Caco-2 (cell line): ENCODE measurements around the gene ZNF521. TPM values are rescaled to one million over a fixed set of nuclear protein-coding genes. Genes with fewer than 3 reads are reported as not detected.

Experiments
- BruUV-seq: library from RNA; stranded (reverse); fragments of 400-500 nt; replicated peaks from 2 replicates; lab custom pipeline; 2021; lab: Mats Ljungman, UMichigan
- CTCF ChIA-PET: fragments of 300-600 bp; sonication (Branson Sonifier 250); formaldehyde crosslinking; loops from one replicate; lab custom pipeline; 2022; ENCODE audit warnings: antibody characterized with exemption; lab: Charles Lee
- POLR2A ChIA-PET: fragments of 300-600 bp; sonication (Branson Sonifier 250); formaldehyde crosslinking; loops from one replicate; lab custom pipeline; 2022; ENCODE audit warnings: antibody characterized with exemption; lab: Charles Lee
- DNase-seq, 2 experiments: peaks; one replicate each; pipeline versions ENCODE4 v3.0.0 to v3.0.0-alpha.2; 2020 to 2022
- H3K27me3 ChIP-seq: replicated peaks from 2 replicates; pipeline ENCODE4 v1.6.0; 2011; ENCODE audit warnings: low read length; ENCODE audit not compliant: control insufficient read depth, insufficient read depth
- H3K36me3 ChIP-seq: 2 replicates; pipeline ENCODE4 v1.5.1; 2011; ENCODE audit warnings: low read length; ENCODE audit not compliant: control insufficient read depth, insufficient read depth
- H3K4me1 ChIP-seq: fragments of 250-450 bp; sonication (Bioruptor Pico); 2 replicates; pipeline ENCODE4 v1.5.1; 2020; ENCODE audit warnings: mild to moderate bottlenecking
- H3K4me3 ChIP-seq: 2 replicates; pipeline ENCODE4 v1.5.1; 2011; ENCODE audit warnings: low read depth, mild to moderate bottlenecking, control low read depth, low read length
- H3K9me3 ChIP-seq: fragments of 250-450 bp; sonication (Bioruptor Pico); 2 replicates; pipeline ENCODE4 v1.5.1; 2020; ENCODE audit warnings: mild to moderate bottlenecking, moderate library complexity
- H3K27ac Mint-ChIP-seq: one replicate; pipeline ENCODE4 v1.8.0; 2022; ENCODE audit warnings: mixed read lengths; ENCODE audit not compliant: unreplicated experiment
- H3K27me3 Mint-ChIP-seq: one replicate; pipeline ENCODE4 v1.8.0; 2022; ENCODE audit warnings: mixed read lengths; ENCODE audit not compliant: insufficient read depth, unreplicated experiment
- H3K36me3 Mint-ChIP-seq: one replicate; pipeline ENCODE4 v1.8.0; 2022; ENCODE audit warnings: mild to moderate bottlenecking, mixed read lengths; ENCODE audit not compliant: insufficient read depth, unreplicated experiment
- H3K4me1 Mint-ChIP-seq: one replicate; pipeline ENCODE4 v1.8.0; 2022; ENCODE audit warnings: low read depth, mixed read lengths; ENCODE audit not compliant: unreplicated experiment
- H3K4me3 Mint-ChIP-seq: one replicate; pipeline ENCODE4 v1.8.0; 2022; ENCODE audit warnings: mild to moderate bottlenecking, moderate library complexity, mixed read lengths; ENCODE audit not compliant: unreplicated experiment
- H3K9me3 Mint-ChIP-seq: one replicate; pipeline ENCODE4 v1.8.0; 2022; ENCODE audit warnings: mixed read lengths; ENCODE audit not compliant: unreplicated experiment
- CTCF ChIP-seq, 2 experiments: fragments of 200-600 bp in 1 of 2; IDR thresholded peaks; 1 replicate in 1 of 2; 2 replicates in 1 of 2; pipeline versions ENCODE4 v1.5.1 to v1.8.0; 2011 to 2022; ENCODE audit warnings: antibody characterized with exemption in 1 of 2, control low read depth in 1 of 2, inconsistent platforms in 1 of 2, low read depth in 1 of 2, low read length in 1 of 2, mild to moderate bottlenecking in 1 of 2, moderate library complexity in 1 of 2; ENCODE audit not compliant: insufficient read depth in 1 of 2, severe bottlenecking in 1 of 2, unreplicated experiment in 1 of 2
- intact Hi-C: fragments of 100-400 bp; cut with micrococcal nuclease; formaldehyde crosslinking; loops from one replicate; pipeline ENCODE4 v1.10.0; 2022; ENCODE audit not compliant: unreplicated experiment
- total RNA-seq: library from RNA; stranded (reverse); gene quantifications from 2 replicates; pipeline ENCODE4 v1.2.3, GENCODE V29; 2022

ZNF521 gene
- total RNA-seq, 1 experiment from 2014 or later: not detected

GRCh38 chr18:25239151-25239550 lies 112.8 kb downstream of the ZNF521 start:
- Histone ChIP-seq H3K9me3 (no peaks in the 10 kb centered on the region), H3K4me1 (peaks cover 11% of the 10 kb centered on the region; the same call in 1 of the 2 replicates), H3K36me3 (no peaks in the 10 kb centered on the region), H3K4me3 (no peak overlapping the region), H3K27me3 (no peaks in the 10 kb centered on the region)
- POLR2A ChIA-PET: no interaction called here
- TF ChIP-seq CTCF (IDR thresholded peaks at IDR 0.05; ENCODE audit: insufficient read depth in 1 of 2, low read depth in 1 of 2, low read length in 1 of 2, severe bottlenecking in 1 of 2, unreplicated experiment in 1 of 2): no peak
- Mint-ChIP-seq H3K27me3 (no peaks in the 10 kb centered on the region), H3K4me3 (no peak overlapping the region), H3K27ac (no peak overlapping the region), H3K36me3 (no peaks in the 10 kb centered on the region), H3K4me1 (no peaks in the 10 kb centered on the region), H3K9me3 (no peaks in the 10 kb centered on the region)
- BruUV-seq: no TSS peak
- CTCF ChIA-PET: interaction anchor here (0.6 kb wide), 1 partner anchor 71 kb away, joined by 3 read pairs; no protein-coding TSS in a partner anchor
- intact Hi-C loops: no loop called here
- DNase-seq: no peak

- H3K4me3 ChIP-seq: no peak overlapping the region
Observed at GRCh38 chr18:25237571-25238267, 114.2 kb downstream of the ZNF521 start.

GRCh38 chr18:25236736-25237135 lies 115.2 kb downstream of the ZNF521 start:
- Mint-ChIP-seq H3K4me3 (no peak overlapping the region), H3K4me1 (peaks cover 5% of the 10 kb centered on the region), H3K36me3 (no peaks in the 10 kb centered on the region), H3K9me3 (no peaks in the 10 kb centered on the region), H3K27me3 (no peaks in the 10 kb centered on the region), H3K27ac (no peak overlapping the region)
- no peaks in the 10 kb centered on the region for H3K9me3 ChIP-seq
- CTCF ChIA-PET: no interaction called here
- TF ChIP-seq CTCF (IDR thresholded peaks at IDR 0.05; ENCODE audit: insufficient read depth in 1 of 2, low read depth in 1 of 2, low read length in 1 of 2, severe bottlenecking in 1 of 2, unreplicated experiment in 1 of 2): no peak
- no peaks in the 10 kb centered on the region for H3K36me3 ChIP-seq
- POLR2A ChIA-PET: no interaction called here
- H3K4me3 ChIP-seq: no peak overlapping the region
- DNase-seq: no peak
- H3K4me1 ChIP-seq: peaks cover 11% of the 10 kb centered on the region; the same call in 1 of the 2 replicates
- intact Hi-C loops: no loop called here
- H3K27me3 ChIP-seq: no peaks in the 10 kb centered on the region
- no TSS peak for BruUV-seq

More at GRCh38 chr18:25237571-25238267, 114.2 kb downstream of the ZNF521 start:
- peaks cover 11% of the 10 kb centered on the region; the same call in 1 of the 2 replicates for H3K4me1 ChIP-seq
- Mint-ChIP-seq H3K9me3 (no peaks in the 10 kb centered on the region), H3K36me3 (no peaks in the 10 kb centered on the region), H3K4me1 (peaks cover 5% of the 10 kb centered on the region), H3K27me3 (no peaks in the 10 kb centered on the region), H3K27ac (no peak overlapping the region), H3K4me3 (no peak overlapping the region)
- H3K36me3 ChIP-seq: no peaks in the 10 kb centered on the region
- BruUV-seq: no TSS peak
- H3K27me3 ChIP-seq: no peaks in the 10 kb centered on the region
- ChIA-PET POLR2A (no interaction called here), CTCF (no interaction called here)
- DNase-seq: no peak
- TF ChIP-seq CTCF (IDR thresholded peaks at IDR 0.05; ENCODE audit: insufficient read depth in 1 of 2, low read depth in 1 of 2, low read length in 1 of 2, severe bottlenecking in 1 of 2, unreplicated experiment in 1 of 2): no peak
- no peaks in the 10 kb centered on the region for H3K9me3 ChIP-seq
- intact Hi-C loops: no loop called here
